ES-I3 (cell line): ENCODE measurements around the gene PRAMEF20.
"Not testable (repeated sequence)": the region's sequence is repeated elsewhere in the genome, so short reads cannot be mapped to it uniquely, and the experiment has no call there.

Experiments
- H3K36me3 ChIP-seq: 2 replicates; pipeline ENCODE4 v1.6.1; 2013; ENCODE audit warnings: mild to moderate bottlenecking, low read length, control low read depth, moderate library complexity; ENCODE audit not compliant: insufficient read depth
- H3K4me1 ChIP-seq: 2 replicates; pipeline ENCODE4 v1.6.1; 2013; ENCODE audit warnings: mild to moderate bottlenecking, control low read depth, low read length; ENCODE audit not compliant: insufficient read depth
- H3K9ac ChIP-seq: 2 replicates; pipeline ENCODE4 v1.6.1; 2013; ENCODE audit warnings: low read depth, mild to moderate bottlenecking, low read length, moderate library complexity
- H3K9me3 ChIP-seq: 2 replicates; pipeline ENCODE4 v1.6.1; 2013; ENCODE audit warnings: mild to moderate bottlenecking, low read length, moderate library complexity; ENCODE audit not compliant: control insufficient read depth, insufficient read depth

The PRAMEF20 gene

DNA sequence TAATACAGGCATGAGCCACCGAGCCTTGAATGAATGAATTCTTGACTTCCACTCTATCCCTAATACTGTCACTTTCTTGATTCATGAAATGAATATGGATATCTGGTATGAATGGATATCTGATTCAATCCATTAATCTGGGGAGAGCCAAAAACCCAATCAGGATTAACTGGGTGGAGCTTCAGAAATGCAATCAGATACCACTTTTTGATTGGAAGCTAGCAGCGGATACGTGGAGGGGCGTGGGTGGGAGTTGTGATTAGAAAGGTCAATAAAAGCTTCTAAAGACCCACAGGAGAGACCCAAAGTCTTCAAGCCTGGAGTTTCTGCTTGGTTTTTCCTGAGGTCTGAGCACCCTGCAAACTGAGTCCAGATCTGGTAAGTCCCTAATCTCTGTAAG lies at the start of gene PRAMEF20:
TSS of gene PRAMEF20 (plus strand) at position 301 of the 400 bp plus-strand sequence. CDS start 5,905 bp downstream, outside the sequence.
- H3K9me3 ChIP-seq, H3K9ac ChIP-seq, H3K4me1 ChIP-seq, H3K36me3 ChIP-seq: not testable (repeated sequence)

DNA sequence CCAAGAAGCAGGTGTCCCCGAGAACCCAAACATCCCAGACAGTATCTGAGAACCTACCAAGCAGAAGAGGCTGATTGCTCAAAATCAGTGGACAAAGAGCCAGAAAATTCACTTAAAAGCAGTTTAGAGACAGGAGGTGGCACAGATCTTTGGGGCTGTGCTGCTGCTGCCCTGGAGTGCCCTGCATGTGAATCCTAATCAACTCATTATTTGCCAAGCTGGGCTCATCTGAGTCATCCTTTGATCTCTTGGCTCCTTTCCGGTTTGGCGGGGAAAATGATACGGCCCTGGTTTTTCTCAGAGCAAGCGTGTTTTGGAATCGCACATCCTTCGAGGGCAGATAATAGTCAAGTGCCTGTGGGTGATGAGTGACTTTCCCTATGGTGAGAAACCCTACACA lies 47.9 kb upstream of the PRAMEF20 start:
- not testable (repeated sequence) for H3K9me3 ChIP-seq, H3K9ac ChIP-seq, H3K36me3 ChIP-seq, H3K4me1 ChIP-seq

DNA sequence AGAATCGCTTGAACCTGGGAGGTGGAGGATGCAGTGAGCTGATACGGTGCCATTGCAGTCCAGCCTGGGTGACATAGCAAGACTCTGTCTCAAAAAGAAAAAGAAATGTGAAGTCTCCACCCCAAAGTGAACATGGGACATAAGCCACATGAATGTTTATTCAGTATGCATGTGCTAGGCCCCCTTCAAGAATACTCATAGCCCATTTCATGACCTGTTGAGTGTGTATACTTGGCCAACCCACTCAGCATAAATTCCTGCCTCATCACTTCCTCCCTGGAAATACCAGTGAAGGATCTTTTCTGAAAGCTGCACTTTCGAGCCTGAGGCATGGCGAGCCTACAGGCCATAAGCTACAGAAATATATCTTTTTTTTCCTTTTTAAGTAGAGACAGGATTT lies 45.3 kb upstream of the PRAMEF20 start:
- not testable (repeated sequence) for H3K36me3 ChIP-seq, H3K9me3 ChIP-seq, H3K9ac ChIP-seq, H3K4me1 ChIP-seq

DNA sequence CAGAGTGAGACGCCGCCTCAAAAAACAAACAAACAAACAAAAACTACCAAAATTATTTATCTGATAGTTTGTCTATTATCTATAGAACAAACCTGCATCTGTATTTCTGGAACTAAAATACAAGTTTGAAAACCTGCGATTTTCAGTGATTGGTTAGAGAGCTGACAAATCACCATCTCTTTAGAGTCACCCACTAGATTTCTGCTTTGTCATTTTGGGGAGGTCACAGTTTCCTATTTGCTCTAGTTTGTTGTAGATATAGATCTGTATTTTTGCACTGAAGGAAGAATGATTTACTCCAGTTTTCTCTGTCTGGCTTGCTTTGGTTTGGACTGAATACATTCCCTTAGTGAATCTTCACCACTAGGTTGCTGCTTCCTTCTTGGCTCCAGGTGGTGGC lies 43.7 kb upstream of the PRAMEF20 start:
- H3K4me1 ChIP-seq, H3K36me3 ChIP-seq, H3K9ac ChIP-seq, H3K9me3 ChIP-seq: not testable (repeated sequence)

DNA sequence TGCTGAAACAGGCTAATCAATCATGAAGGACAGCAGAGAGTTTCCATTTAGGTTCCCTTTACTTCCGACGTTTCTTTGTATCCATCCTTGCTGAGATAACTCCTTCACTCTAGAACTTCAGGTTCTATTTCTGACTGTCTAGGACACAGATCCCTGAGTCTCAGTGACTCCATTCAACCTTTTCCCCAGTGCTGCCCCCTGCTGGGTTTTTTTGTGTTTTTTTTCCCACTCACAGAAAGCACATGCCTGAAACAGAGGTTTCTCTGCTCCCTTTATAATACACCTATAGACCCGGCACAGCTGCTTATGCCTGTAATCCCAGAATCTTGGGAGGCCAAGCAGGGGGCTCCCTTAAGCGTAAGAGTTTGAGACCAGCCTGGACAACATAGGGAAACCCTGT lies 41.7 kb upstream of the PRAMEF20 start:
- H3K4me1 ChIP-seq, H3K9ac ChIP-seq, H3K9me3 ChIP-seq, H3K36me3 ChIP-seq: not testable (repeated sequence)

DNA sequence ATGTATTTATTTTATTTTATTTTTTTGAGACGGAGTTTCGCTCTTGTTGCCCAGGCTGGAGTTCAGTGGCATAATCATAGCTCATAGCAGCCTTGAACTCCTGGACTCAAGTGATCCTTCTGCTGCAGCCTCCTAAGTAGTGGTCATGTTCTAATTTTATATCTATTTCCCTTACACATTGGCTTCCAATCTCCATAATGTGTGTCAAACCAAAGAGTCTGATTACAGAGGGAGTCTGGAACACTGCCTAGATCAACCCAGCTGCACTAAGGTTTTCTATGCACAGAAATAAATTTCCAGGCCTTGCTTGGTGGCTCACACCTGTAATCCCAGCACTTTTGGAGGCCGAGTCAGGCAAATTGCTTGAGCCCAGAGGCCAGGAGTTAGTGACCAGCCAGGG lies 31.3 kb upstream of the PRAMEF20 start:
- H3K9ac ChIP-seq, H3K36me3 ChIP-seq, H3K4me1 ChIP-seq, H3K9me3 ChIP-seq: not testable (repeated sequence)

DNA sequence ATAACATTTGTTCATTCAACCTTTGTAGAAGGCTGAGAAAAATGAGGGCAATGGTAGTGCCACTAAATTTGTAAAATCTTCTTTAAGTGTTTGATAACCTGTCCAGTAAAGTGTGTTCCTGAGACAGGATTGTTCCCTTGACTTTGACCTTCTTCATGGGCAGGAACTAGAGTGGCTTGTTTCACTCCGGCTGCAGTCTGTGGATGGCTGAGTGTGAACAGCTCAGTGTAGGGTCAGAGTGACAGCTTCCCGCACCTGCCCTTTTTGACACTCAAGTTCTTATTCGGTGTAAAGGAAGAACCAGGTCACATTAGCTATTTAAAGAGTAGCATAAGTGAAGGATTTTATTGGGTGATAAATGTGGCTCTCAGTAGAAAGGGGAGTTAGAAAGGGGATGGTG lies 29.9 kb upstream of the PRAMEF20 start:
- not testable (repeated sequence) for H3K4me1 ChIP-seq, H3K9me3 ChIP-seq, H3K9ac ChIP-seq, H3K36me3 ChIP-seq

DNA sequence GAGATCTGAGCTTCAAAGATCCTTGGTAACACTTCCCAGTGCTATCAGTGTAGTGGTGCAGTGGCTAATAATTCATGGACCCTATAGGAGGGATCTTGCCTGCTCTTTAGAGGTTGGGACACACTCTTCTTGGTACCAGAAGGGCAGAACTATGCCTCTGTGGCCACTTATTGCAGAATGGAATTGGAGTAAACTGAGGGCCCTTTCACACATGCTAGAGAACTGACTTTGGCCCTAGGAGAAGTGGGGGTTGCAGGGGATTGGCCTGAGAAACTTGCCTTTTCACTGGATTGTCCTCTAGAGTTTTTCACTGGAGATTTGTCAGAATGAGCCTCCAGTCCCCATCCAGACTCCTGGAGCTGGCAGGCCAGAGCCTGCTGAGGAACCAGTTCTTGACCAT lies 20.9 kb upstream of the PRAMEF20 start, which contains the start of gene PRAMEF17:
TSS of gene PRAMEF17 (plus strand) at position 301 of the 400 bp plus-strand sequence. CDS start at position 327, 26 bp downstream.
- not testable (repeated sequence) for H3K9me3 ChIP-seq, H3K4me1 ChIP-seq, H3K9ac ChIP-seq, H3K36me3 ChIP-seq

DNA sequence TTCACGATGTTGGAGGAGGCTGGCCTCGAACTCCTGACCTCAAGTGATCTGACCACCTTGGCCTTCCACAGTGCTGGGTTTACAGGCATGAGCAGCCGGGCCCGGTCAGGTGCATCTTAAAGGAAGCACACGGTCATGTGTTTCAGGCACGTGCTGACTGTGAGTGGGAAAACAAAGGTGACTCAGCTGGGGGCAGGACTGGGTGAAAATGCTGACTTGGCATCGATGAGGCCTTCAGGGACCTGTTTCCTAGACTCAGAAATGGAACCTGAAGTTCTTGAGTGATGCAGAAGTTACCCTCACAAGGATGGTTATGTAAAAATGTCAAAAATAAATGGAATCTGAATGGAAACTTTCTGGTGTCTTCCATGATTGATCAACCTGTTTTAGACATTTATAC lies 17.2 kb upstream of the PRAMEF20 start:
- H3K36me3 ChIP-seq, H3K9me3 ChIP-seq, H3K9ac ChIP-seq, H3K4me1 ChIP-seq: not testable (repeated sequence)

DNA sequence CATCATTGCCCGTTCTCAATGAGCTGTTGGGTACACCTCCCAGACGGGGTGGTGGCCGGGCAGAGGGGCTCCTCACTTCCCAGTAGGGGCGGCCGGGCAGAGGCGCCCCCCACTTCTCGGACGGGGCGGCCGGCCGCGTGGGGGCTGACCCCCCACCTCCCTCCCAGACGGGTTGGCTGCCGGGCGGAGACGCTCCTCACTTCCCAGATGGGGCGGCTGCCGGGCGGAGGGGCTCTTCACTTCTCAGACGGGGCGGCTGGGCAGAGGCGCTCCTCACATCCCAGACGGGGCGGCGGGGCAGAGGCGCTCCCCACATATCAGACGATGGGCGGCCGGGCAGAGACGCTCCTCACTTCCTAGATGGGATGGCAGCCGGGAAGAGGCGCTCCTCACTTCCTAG lies 15.5 kb upstream of the PRAMEF20 start:
- H3K36me3 ChIP-seq, H3K4me1 ChIP-seq, H3K9ac ChIP-seq, H3K9me3 ChIP-seq: not testable (repeated sequence)

DNA sequence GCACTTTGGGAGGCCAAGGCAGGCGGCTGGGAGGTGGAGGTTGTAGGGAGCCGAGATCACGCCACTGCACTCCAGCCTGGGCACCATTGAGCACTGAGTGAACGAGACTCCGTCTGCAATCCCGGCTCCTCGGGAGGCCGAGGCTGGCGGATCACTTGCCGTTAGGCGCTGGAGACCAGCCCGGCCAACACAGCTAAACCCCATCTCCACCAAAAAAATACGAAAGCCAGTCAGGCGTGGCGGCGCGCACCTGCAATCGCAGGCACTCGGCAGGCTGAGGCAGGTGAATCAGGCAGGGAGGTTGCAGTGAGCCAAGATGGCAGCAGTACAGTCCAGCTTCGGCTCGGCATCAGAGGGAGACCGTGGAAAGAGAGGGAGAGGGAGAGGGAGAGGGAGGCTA lies 14.9 kb upstream of the PRAMEF20 start:
- not testable (repeated sequence) for H3K9ac ChIP-seq, H3K4me1 ChIP-seq, H3K9me3 ChIP-seq, H3K36me3 ChIP-seq

DNA sequence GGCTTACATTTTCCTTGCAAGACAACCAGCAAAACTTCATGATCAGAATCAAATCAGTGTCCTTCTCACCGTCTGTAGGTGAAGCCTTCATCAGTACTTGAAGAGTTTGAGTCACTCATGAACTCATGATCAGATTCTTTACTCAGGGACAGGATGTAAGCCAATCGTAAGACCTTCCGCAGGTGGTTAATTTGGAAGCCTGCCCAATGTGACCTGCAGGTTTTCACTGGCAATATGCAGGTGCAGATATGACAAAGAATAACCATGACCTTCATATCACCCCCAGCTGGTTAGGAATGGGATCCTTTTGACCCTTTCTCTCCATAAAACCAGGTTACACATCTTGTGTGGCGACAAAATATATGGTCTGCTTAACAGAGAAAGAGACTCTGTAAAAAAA lies 2.4 kb upstream of the PRAMEF20 start:
- no peaks in the 10 kb centered on the region for H3K4me1 ChIP-seq

DNA sequence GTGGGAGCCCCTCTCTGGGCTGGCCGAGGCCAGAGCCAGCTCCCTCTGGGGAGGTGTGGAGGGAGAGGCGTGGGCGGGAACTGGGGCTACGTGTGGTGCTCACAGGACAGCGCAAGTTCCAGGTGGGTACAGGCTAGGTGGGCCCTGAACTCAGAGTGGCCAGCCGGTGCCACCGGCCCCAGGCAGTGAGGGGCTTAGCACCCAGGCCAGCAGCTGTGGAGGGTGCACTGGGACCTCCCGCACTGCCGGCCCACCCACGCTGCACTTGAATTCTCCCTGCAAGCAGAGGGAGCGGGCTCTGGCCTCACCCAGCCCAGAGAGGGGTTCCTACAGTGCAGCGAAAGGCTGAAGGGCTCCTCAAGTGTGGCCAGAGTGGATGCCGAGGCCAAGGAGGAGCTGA lies 20.2 kb downstream of the PRAMEF20 start:
- no peaks in the 10 kb centered on the region for H3K36me3 ChIP-seq
- no peak overlapping the region for H3K9ac ChIP-seq
- no peaks in the 10 kb centered on the region for H3K4me1 ChIP-seq
- H3K9me3 ChIP-seq: peaks cover 2% of the 10 kb centered on the region; the same call in 1 of the 2 replicates

More for the DNA sequence above, 2.4 kb upstream of the PRAMEF20 start:
- Histone ChIP-seq H3K9me3 (no peaks in the 10 kb centered on the region; the same call in 1 of the 2 replicates), H3K9ac (no peak overlapping the region), H3K36me3 (no peaks in the 10 kb centered on the region)

DNA sequence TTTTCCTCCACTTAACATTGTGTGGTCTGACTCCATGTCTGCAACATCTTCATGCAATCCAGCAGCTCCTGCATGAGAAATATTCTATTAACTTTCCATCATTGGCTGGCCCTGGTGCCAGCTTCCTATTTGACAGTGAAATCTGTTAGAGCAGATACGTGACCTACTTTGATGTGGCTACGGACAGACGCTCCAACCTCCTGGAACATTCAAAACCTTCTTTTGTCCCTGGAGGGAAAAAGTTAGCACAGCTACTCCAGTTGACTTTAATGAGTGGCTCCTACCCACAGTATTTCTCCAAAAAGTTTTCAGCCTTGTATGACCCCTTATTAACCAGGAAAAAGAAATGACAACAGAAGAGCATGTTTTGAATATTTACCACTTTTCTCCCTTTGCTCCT lies 22.0 kb downstream of the PRAMEF20 start:
- H3K4me1 ChIP-seq: no peaks in the 10 kb centered on the region
- H3K36me3 ChIP-seq: no peaks in the 10 kb centered on the region
- H3K9me3 ChIP-seq: peaks cover 2% of the 10 kb centered on the region; the same call in 1 of the 2 replicates
- no peak overlapping the region for H3K9ac ChIP-seq

DNA sequence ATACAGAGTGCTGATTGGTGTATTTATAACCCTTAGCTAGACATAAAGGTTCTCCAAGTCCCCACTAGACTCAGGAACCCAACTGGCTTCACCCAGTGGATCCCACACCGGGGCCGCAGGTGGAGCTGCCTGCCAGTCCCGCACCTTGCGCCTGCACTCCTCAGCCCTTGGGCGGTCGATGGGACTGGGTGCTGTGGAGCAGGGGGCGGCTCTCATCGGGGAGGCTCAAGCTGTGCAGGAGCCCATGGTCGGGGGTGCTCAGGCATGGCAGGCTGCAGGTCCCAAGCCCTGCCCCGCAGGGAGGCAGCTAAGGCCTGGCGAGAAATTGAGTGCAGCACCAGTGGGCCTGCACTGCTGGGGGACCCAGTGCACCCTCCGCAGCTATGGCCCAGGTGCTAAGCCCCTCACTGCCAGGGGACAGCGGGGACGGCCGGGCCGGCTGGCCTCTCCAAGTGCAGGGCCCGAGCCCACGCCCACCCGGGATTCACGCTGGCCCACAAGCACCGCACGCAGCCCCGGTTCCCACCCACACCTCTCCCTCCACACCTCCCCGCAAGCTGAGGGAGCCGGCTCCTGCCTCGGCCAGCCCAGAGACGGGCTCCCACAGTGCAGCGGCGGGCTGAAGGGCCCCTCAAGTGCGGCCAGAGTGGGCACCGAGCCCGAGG lies 23.6 kb downstream of the PRAMEF20 start:
- not testable (repeated sequence) for H3K9ac ChIP-seq, H3K9me3 ChIP-seq

DNA sequence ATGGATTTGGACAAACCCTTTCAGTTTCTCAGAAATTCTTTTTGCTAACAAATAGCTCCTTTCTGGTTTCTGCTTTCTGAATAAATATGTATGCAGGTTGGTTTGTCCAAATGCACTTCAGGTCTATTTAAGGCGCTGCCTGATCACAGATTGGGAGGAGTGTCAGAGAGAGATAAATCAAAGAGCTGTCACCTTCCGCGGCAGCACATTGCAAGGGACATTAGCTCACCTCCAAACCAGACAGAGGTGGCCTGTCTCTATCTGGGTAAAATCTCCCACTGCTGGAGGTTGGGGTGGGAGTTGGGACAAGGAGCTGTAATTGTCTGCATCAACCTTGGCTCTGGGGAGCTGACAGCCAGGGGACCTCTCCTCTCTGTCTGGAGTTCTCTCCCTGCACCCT lies 25.2 kb downstream of the PRAMEF20 start:
- H3K4me1 ChIP-seq: no peaks in the 10 kb centered on the region
- no peak overlapping the region for H3K9ac ChIP-seq
- H3K36me3 ChIP-seq: no peaks in the 10 kb centered on the region
- peaks cover 2% of the 10 kb centered on the region; the same call in 1 of the 2 replicates for H3K9me3 ChIP-seq

More for the DNA sequence above, 23.6 kb downstream of the PRAMEF20 start:
- not testable (repeated sequence) for H3K4me1 ChIP-seq, H3K36me3 ChIP-seq
